HCEC 1CT (cell line): ENCODE measurements around the gene FBXO33.

Experiments used
- DNase-seq: peaks from one replicate; pipeline ENCODE4 v3.0.0-alpha.2; 2017

Gene FBXO33

GRCh38 chr14:39430762-39431415, 1.3 kb downstream of the FBXO33 start:
- DNase-seq = no peak

GRCh38 chr14:39428118-39428517, 4.1 kb downstream of the FBXO33 start:
- DNase-seq = no peak

GRCh38 chr14:39426605-39427004, 5.6 kb downstream of the FBXO33 start:
- DNase-seq = peak; percentile 40

- DNase-seq = no peak
Observed at GRCh38 chr14:39425947-39426346, 6.3 kb downstream of the FBXO33 start.

- no peak for DNase-seq
Observed at GRCh38 chr14:39423793-39424192, 8.4 kb downstream of the FBXO33 start.

GRCh38 chr14:39422243-39422642, 10.0 kb downstream of the FBXO33 start:
- no peak for DNase-seq

- DNase-seq = no peak
Observed at GRCh38 chr14:39419272-39419671, 13.0 kb downstream of the FBXO33 start.

- no peak for DNase-seq
Observed at GRCh38 chr14:39417014-39417413, 15.2 kb downstream of the FBXO33 start.

GRCh38 chr14:39416072-39416471, 16.2 kb downstream of the FBXO33 start:
- no peak for DNase-seq

GRCh38 chr14:39406560-39406959, 25.7 kb downstream of the FBXO33 start:
- DNase-seq = no peak

GRCh38 chr14:39398382-39398781, 33.9 kb downstream of the FBXO33 start:
- no peak for DNase-seq

- peak; percentile 63 for DNase-seq
Observed at GRCh38 chr14:39396448-39396847, 35.8 kb downstream of the FBXO33 start.

- peak; percentile 28 for DNase-seq
Observed at GRCh38 chr14:39395555-39396254, 36.5 kb downstream of the FBXO33 start.

GRCh38 chr14:39393289-39393688, 38.9 kb downstream of the FBXO33 start:
- DNase-seq = no peak

GRCh38 chr14:39384177-39384576, 48.1 kb downstream of the FBXO33 start:
- no peak for DNase-seq

GRCh38 chr14:39383741-39384140, 48.5 kb downstream of the FBXO33 start:
- no peak for DNase-seq

GRCh38 chr14:39383026-39383660, 49.1 kb downstream of the FBXO33 start:
- DNase-seq = no peak

GRCh38 chr14:39382463-39382862, 49.8 kb downstream of the FBXO33 start:
- no peak for DNase-seq

GRCh38 chr14:39381366-39381765, 50.9 kb downstream of the FBXO33 start:
- no peak for DNase-seq

- peak; percentile 4 for DNase-seq
Observed at GRCh38 chr14:39376667-39377403, 55.4 kb downstream of the FBXO33 start.

- peak; percentile 80 for DNase-seq
Observed at GRCh38 chr14:39374851-39375250, 57.4 kb downstream of the FBXO33 start.

- DNase-seq = peak; percentile 58
Observed at GRCh38 chr14:39372656-39373055, 59.6 kb downstream of the FBXO33 start.

GRCh38 chr14:39370415-39370814, 61.8 kb downstream of the FBXO33 start:
- DNase-seq = no peak
